Immature natural killer cell (primary cell): ENCODE measurements around the gene MPG. TPM values are rescaled to one million over a fixed set of nuclear protein-coding genes. Genes with fewer than 3 reads are reported as not detected.
A peak's percentile ranks its signal among the peaks of the same experiment; 100 is the strongest.

Source experiments
- DNase-seq, 3 donors: peaks; one replicate each; pipeline ENCODE4 v3.0.0; 2022; ENCODE audit warnings: mixed read lengths in 1 of 3
- H3K27ac Mint-ChIP-seq, 6 donors: one replicate each; pipeline ENCODE4 v1.8.0; 2020; ENCODE audit warnings: mixed read lengths in 6 of 6, mild to moderate bottlenecking in 5 of 6, inconsistent platforms in 4 of 6, moderate library complexity in 3 of 6
- H3K27me3 Mint-ChIP-seq, 3 donors: one replicate each; pipeline ENCODE4 v1.8.0; 2020 to 2021; ENCODE audit warnings: low read depth in 3 of 3, mild to moderate bottlenecking in 3 of 3, mixed read lengths in 3 of 3, moderate library complexity in 3 of 3, inconsistent platforms in 1 of 3
- H3K36me3 Mint-ChIP-seq, 3 donors: one replicate each; pipeline ENCODE4 v1.8.0; 2020; ENCODE audit warnings: mixed read lengths in 3 of 3, inconsistent platforms in 2 of 3, mild to moderate bottlenecking in 2 of 3
- H3K4me1 Mint-ChIP-seq, 2 donors: one replicate each; pipeline ENCODE4 v1.8.0; 2020; ENCODE audit warnings: inconsistent platforms in 2 of 2, mild to moderate bottlenecking in 2 of 2, mixed read lengths in 2 of 2, moderate library complexity in 1 of 2
- H3K4me3 Mint-ChIP-seq, 5 donors: one replicate each; pipeline ENCODE4 v1.8.0; 2020; ENCODE audit warnings: mild to moderate bottlenecking in 5 of 5, mixed read lengths in 5 of 5, inconsistent platforms in 3 of 5, moderate library complexity in 3 of 5
- H3K9me3 Mint-ChIP-seq, 6 donors: one replicate each; pipeline ENCODE4 v1.8.0; 2020; ENCODE audit warnings: mild to moderate bottlenecking in 6 of 6, mixed read lengths in 6 of 6, inconsistent platforms in 4 of 6, moderate library complexity in 3 of 6
- polyA plus RNA-seq, 3 donors: library from polyadenylated mRNA; unstranded; fragments of 300-500 nt; fragmentation: Illumina TruSeq; gene quantifications; one replicate each; pipeline ENCODE4 v1.2.3, GENCODE V29; 2021

Gene MPG
- polyA plus RNA-seq, 3 donors from 2014 or later: 96.0 to 134 (median 106) TPM

GRCh38 chr16:86483-86952 is 8.5 kb downstream of the MPG start:
- peaks cover 0 to 6% (median 5%) of the 10 kb centered on the region in 3 donors for H3K27me3 Mint-ChIP-seq
- no peak for DNase-seq
- peaks cover 0 to 12% (median 0%) of the 10 kb centered on the region in 3 donors for H3K36me3 Mint-ChIP-seq
- peaks cover 31 to 37% of the 10 kb centered on the region in 2 donors for H3K4me1 Mint-ChIP-seq
- no peak overlapping the region for H3K4me3 Mint-ChIP-seq
- H3K27ac Mint-ChIP-seq: peak overlapping the region in 3 of 6 donors; percentile 27 to 77 (median 74)
- H3K9me3 Mint-ChIP-seq: no peaks in the 10 kb centered on the region

- peaks cover 23 to 24% of the 10 kb centered on the region in 2 donors for H3K4me1 Mint-ChIP-seq
- no peak overlapping the region for H3K4me3 Mint-ChIP-seq
- no peak overlapping the region for H3K27ac Mint-ChIP-seq
- peaks cover under 1 to 6% (median 2%) of the 10 kb centered on the region in 3 donors for H3K27me3 Mint-ChIP-seq
- H3K9me3 Mint-ChIP-seq: no peaks in the 10 kb centered on the region
- no peak for DNase-seq
- H3K36me3 Mint-ChIP-seq: peaks cover 0 to 16% (median 0%) of the 10 kb centered on the region in 3 donors
Measured at GRCh38 chr16:88613-89012, 10.6 kb downstream of the MPG start.

- Mint-ChIP-seq H3K27me3 (peaks cover 0 to 2% (median 2%) of the 10 kb centered on the region in 3 donors), H3K4me1 (peaks cover 13 to 14% of the 10 kb centered on the region in 2 donors), H3K9me3 (no peaks in the 10 kb centered on the region), H3K36me3 (peaks cover 0 to 12% (median 0%) of the 10 kb centered on the region in 3 donors), H3K27ac (no peak overlapping the region), H3K4me3 (no peak overlapping the region)
- no peak for DNase-seq
Measured at GRCh38 chr16:89391-90302, 11.6 kb downstream of the MPG start.

GRCh38 chr16:91484-91883 is 13.5 kb downstream of the MPG start:
- Mint-ChIP-seq H3K9me3 (no peaks in the 10 kb centered on the region), H3K4me3 (no peak overlapping the region), H3K36me3 (peaks cover 0 to 12% (median 0%) of the 10 kb centered on the region in 3 donors), H3K27me3 (peaks cover 0 to 2% (median 2%) of the 10 kb centered on the region in 3 donors), H3K27ac (peak overlapping the region in 2 of 6 donors; percentile 26 to 58), H3K4me1 (peaks cover 0 to 2% of the 10 kb centered on the region in 2 donors)
- DNase-seq: no peak

- DNase-seq: no peak
- H3K4me1 Mint-ChIP-seq: peaks cover 7% of the 10 kb centered on the region in 2 donors
- H3K36me3 Mint-ChIP-seq: peaks cover 0 to 15% (median 0%) of the 10 kb centered on the region in 3 donors
- H3K9me3 Mint-ChIP-seq: no peaks in the 10 kb centered on the region
- no peak overlapping the region for H3K4me3 Mint-ChIP-seq
- H3K27ac Mint-ChIP-seq: no peak overlapping the region
- peaks cover 0 to 2% (median 2%) of the 10 kb centered on the region in 3 donors for H3K27me3 Mint-ChIP-seq
Measured at GRCh38 chr16:92431-93339, 14.7 kb downstream of the MPG start.

- peaks cover 0 to 2% (median 2%) of the 10 kb centered on the region in 3 donors for H3K27me3 Mint-ChIP-seq
- H3K9me3 Mint-ChIP-seq: no peaks in the 10 kb centered on the region
- H3K4me1 Mint-ChIP-seq: peaks cover 7% of the 10 kb centered on the region in 2 donors
- H3K27ac Mint-ChIP-seq: peak overlapping the region in 2 of 6 donors; percentile 22 to 58
- H3K4me3 Mint-ChIP-seq: no peak overlapping the region
- peaks cover 0 to 19% (median 3%) of the 10 kb centered on the region in 3 donors for H3K36me3 Mint-ChIP-seq
- no peak for DNase-seq
Measured at GRCh38 chr16:94918-95265, 16.9 kb downstream of the MPG start.

GRCh38 chr16:96935-97381 is 18.9 kb downstream of the MPG start:
- peaks cover 2 to 5% (median 2%) of the 10 kb centered on the region in 3 donors for H3K27me3 Mint-ChIP-seq
- peak; percentile 87 to 89 (median 89) for DNase-seq
- peak overlapping the region in 3 of 6 donors; percentile 28 to 57 (median 45) for H3K27ac Mint-ChIP-seq
- H3K4me1 Mint-ChIP-seq: peaks cover 7% of the 10 kb centered on the region in 2 donors
- no peak overlapping the region for H3K4me3 Mint-ChIP-seq
- H3K9me3 Mint-ChIP-seq: no peaks in the 10 kb centered on the region
- H3K36me3 Mint-ChIP-seq: peaks cover 3 to 15% (median 6%) of the 10 kb centered on the region in 3 donors

- H3K36me3 Mint-ChIP-seq: peaks cover 3 to 11% (median 6%) of the 10 kb centered on the region in 3 donors
- peaks cover 0 to 5% (median 4%) of the 10 kb centered on the region in 3 donors for H3K27me3 Mint-ChIP-seq
- H3K4me1 Mint-ChIP-seq: peaks cover 5 to 7% of the 10 kb centered on the region in 2 donors
- H3K27ac Mint-ChIP-seq: no peak overlapping the region
- no peaks in the 10 kb centered on the region for H3K9me3 Mint-ChIP-seq
- no peak overlapping the region for H3K4me3 Mint-ChIP-seq
- no peak for DNase-seq
Measured at GRCh38 chr16:97822-98221, 19.8 kb downstream of the MPG start.

- no peak overlapping the region for H3K27ac Mint-ChIP-seq
- H3K4me3 Mint-ChIP-seq: no peak overlapping the region
- H3K4me1 Mint-ChIP-seq: peaks cover 5 to 7% of the 10 kb centered on the region in 2 donors
- peaks cover 0 to 6% (median 5%) of the 10 kb centered on the region in 3 donors for H3K27me3 Mint-ChIP-seq
- H3K9me3 Mint-ChIP-seq: no peaks in the 10 kb centered on the region
- H3K36me3 Mint-ChIP-seq: peaks cover 3 to 7% (median 6%) of the 10 kb centered on the region in 3 donors
- no peak for DNase-seq
Measured at GRCh38 chr16:100989-101388, 23.0 kb downstream of the MPG start.

- no peak overlapping the region for H3K27ac Mint-ChIP-seq
- H3K4me1 Mint-ChIP-seq: peaks cover 5 to 7% of the 10 kb centered on the region in 2 donors
- H3K9me3 Mint-ChIP-seq: no peaks in the 10 kb centered on the region
- peaks cover 3 to 7% (median 6%) of the 10 kb centered on the region in 3 donors for H3K36me3 Mint-ChIP-seq
- peaks cover 0 to 6% (median 5%) of the 10 kb centered on the region in 3 donors for H3K27me3 Mint-ChIP-seq
- DNase-seq: no peak
- no peak overlapping the region for H3K4me3 Mint-ChIP-seq
Measured at GRCh38 chr16:101586-101985, 23.6 kb downstream of the MPG start.

- H3K27ac Mint-ChIP-seq: peak overlapping the region in 1 of 6 donors; percentile 65
- peaks cover 0 to 6% of the 10 kb centered on the region in 2 donors for H3K4me1 Mint-ChIP-seq
- H3K27me3 Mint-ChIP-seq: peaks cover 0 to 6% (median 5%) of the 10 kb centered on the region in 3 donors
- peaks cover 3 to 9% (median 8%) of the 10 kb centered on the region in 3 donors for H3K36me3 Mint-ChIP-seq
- no peaks in the 10 kb centered on the region for H3K9me3 Mint-ChIP-seq
- no peak for DNase-seq
- H3K4me3 Mint-ChIP-seq: no peak overlapping the region
Measured at GRCh38 chr16:102060-102855, 24.2 kb downstream of the MPG start.

- H3K9me3 Mint-ChIP-seq: no peaks in the 10 kb centered on the region
- H3K36me3 Mint-ChIP-seq: peaks cover 7 to 15% (median 9%) of the 10 kb centered on the region in 3 donors
- peaks cover 0 to 5% of the 10 kb centered on the region in 2 donors for H3K4me1 Mint-ChIP-seq
- no peak for DNase-seq
- H3K27me3 Mint-ChIP-seq: peaks cover 0 to 6% (median 5%) of the 10 kb centered on the region in 3 donors
- H3K27ac Mint-ChIP-seq: no peak overlapping the region
- H3K4me3 Mint-ChIP-seq: no peak overlapping the region
Measured at GRCh38 chr16:104355-104754, 26.3 kb downstream of the MPG start.
